Stimulated activated naive CD8-positive, alpha-beta T cell treated with anti-CD3 and anti-CD28 coated beads, Interleukin-15, amount 100 ng/mL, for 72 hours (primary cell): Measurements from ENCODE around the gene DMD.
"Not testable (repeated sequence)": the region's sequence is repeated elsewhere in the genome, so short reads cannot be mapped to it uniquely, and the experiment has no call there.

Experiments used
- ATAC-seq: fragments of 150-1000 bp; cut with Tn5 transposase; 2 replicates; pipeline ENCODE4 v1.10.0; 2021; ENCODE audit warnings: mild to moderate bottlenecking, moderate library complexity
- DNase-seq, 2 donors: peaks; one replicate each; pipeline ENCODE4 v3.0.0; 2021 to 2022
- H3K27ac Mint-ChIP-seq, 2 donors: one replicate each; pipeline ENCODE4 v1.8.0; 2022; ENCODE audit warnings: mild to moderate bottlenecking in 2 of 2, mixed read lengths in 2 of 2, moderate library complexity in 2 of 2
- H3K27me3 Mint-ChIP-seq: one replicate; pipeline ENCODE4 v1.8.0; 2022; ENCODE audit warnings: mixed read lengths
- H3K4me1 Mint-ChIP-seq: one replicate; pipeline ENCODE4 v1.8.0; 2022; ENCODE audit warnings: mild to moderate bottlenecking, mixed read lengths
- H3K4me3 Mint-ChIP-seq, 2 donors: one replicate each; pipeline ENCODE4 v1.8.0; 2022; ENCODE audit warnings: mild to moderate bottlenecking in 2 of 2, mixed read lengths in 2 of 2, moderate library complexity in 1 of 2
- H3K9me3 Mint-ChIP-seq, 2 donors: one replicate each; pipeline ENCODE4 v1.8.0; 2022; ENCODE audit warnings: mixed read lengths in 2 of 2

DMD gene

GRCh38 chrX:33211356-33212260 is at the start of gene DMD:
TSS of gene DMD (minus strand) at chrX:33211549. CDS start at chrX:33211312, 237 bp downstream.
- H3K9me3 Mint-ChIP-seq: no peaks in the 10 kb centered on the region
- no peak within 1 kb of the TSS for H3K4me3 Mint-ChIP-seq
- H3K4me1 Mint-ChIP-seq: no peaks in the 10 kb centered on the region
- H3K27ac Mint-ChIP-seq: no peak within 1 kb of the TSS
- DNase-seq: no peak
- no peaks in the 10 kb centered on the region for H3K27me3 Mint-ChIP-seq
- no peak for ATAC-seq

- H3K27me3 Mint-ChIP-seq: no peaks in the 10 kb centered on the region
- ATAC-seq: no peak
Observed at GRCh38 chrX:33252306-33252825, 41.0 kb upstream of the DMD start.

GRCh38 chrX:33218819-33219218 is 7.5 kb upstream of the DMD start:
- H3K27me3 Mint-ChIP-seq: no peaks in the 10 kb centered on the region
- H3K27ac Mint-ChIP-seq: no peak overlapping the region

More at GRCh38 chrX:33252306-33252825, 41.0 kb upstream of the DMD start:
- Mint-ChIP-seq H3K27ac (no peak overlapping the region), H3K9me3 (no peaks in the 10 kb centered on the region), H3K4me3 (no peak overlapping the region), H3K4me1 (no peaks in the 10 kb centered on the region)
- DNase-seq: no peak

GRCh38 chrX:33210156-33210555 is 1.2 kb downstream of the DMD start:
- Mint-ChIP-seq H3K4me1 (no peaks in the 10 kb centered on the region), H3K27ac (no peak overlapping the region), H3K4me3 (no peak overlapping the region), H3K9me3 (no peaks in the 10 kb centered on the region), H3K27me3 (no peaks in the 10 kb centered on the region)
- DNase-seq (no peak), ATAC-seq (no peak)

More at GRCh38 chrX:33218819-33219218, 7.5 kb upstream of the DMD start:
- no peak overlapping the region for H3K4me3 Mint-ChIP-seq
- ATAC-seq (no peak), DNase-seq (no peak)
- H3K9me3 Mint-ChIP-seq: no peaks in the 10 kb centered on the region
- H3K4me1 Mint-ChIP-seq: no peaks in the 10 kb centered on the region

GRCh38 chrX:33207056-33207455 is 4.3 kb downstream of the DMD start:
- no peaks in the 10 kb centered on the region for H3K27me3 Mint-ChIP-seq
- no peak overlapping the region for H3K27ac Mint-ChIP-seq
- H3K4me1 Mint-ChIP-seq: no peaks in the 10 kb centered on the region
- H3K9me3 Mint-ChIP-seq: peaks cover 0 to 6% of the 10 kb centered on the region in 2 donors
- DNase-seq (no peak), ATAC-seq (no peak)
- no peak overlapping the region for H3K4me3 Mint-ChIP-seq

- peaks cover 0 to 6% of the 10 kb centered on the region in 2 donors for H3K9me3 Mint-ChIP-seq
- no peak for DNase-seq
- H3K4me3 Mint-ChIP-seq: no peak overlapping the region
- no peak for ATAC-seq
- H3K4me1 Mint-ChIP-seq: no peaks in the 10 kb centered on the region
- H3K27ac Mint-ChIP-seq: no peak overlapping the region
- H3K27me3 Mint-ChIP-seq: no peaks in the 10 kb centered on the region
Observed at GRCh38 chrX:33205321-33205720, 6.0 kb downstream of the DMD start.

GRCh38 chrX:33204889-33205288 is 6.5 kb downstream of the DMD start:
- no peaks in the 10 kb centered on the region for H3K4me1 Mint-ChIP-seq
- H3K9me3 Mint-ChIP-seq: peaks cover 0 to 6% of the 10 kb centered on the region in 2 donors
- no peak overlapping the region for H3K27ac Mint-ChIP-seq
- no peaks in the 10 kb centered on the region for H3K27me3 Mint-ChIP-seq
- no peak overlapping the region for H3K4me3 Mint-ChIP-seq
- DNase-seq (no peak), ATAC-seq (no peak)

GRCh38 chrX:33198561-33199279 is 12.6 kb downstream of the DMD start:
- ATAC-seq (no peak), DNase-seq (no peak)
- peaks cover 12 to 14% of the 10 kb centered on the region in 2 donors for H3K9me3 Mint-ChIP-seq
- no peak overlapping the region for H3K27ac Mint-ChIP-seq
- H3K4me3 Mint-ChIP-seq: no peak overlapping the region
- no peaks in the 10 kb centered on the region for H3K4me1 Mint-ChIP-seq
- H3K27me3 Mint-ChIP-seq: no peaks in the 10 kb centered on the region

- Mint-ChIP-seq H3K27me3 (no peaks in the 10 kb centered on the region), H3K4me3 (no peak overlapping the region), H3K27ac (no peak overlapping the region), H3K9me3 (peaks cover 11 to 12% of the 10 kb centered on the region in 2 donors), H3K4me1 (no peaks in the 10 kb centered on the region)
- ATAC-seq (no peak), DNase-seq (no peak)
Observed at GRCh38 chrX:33195698-33196097, 15.7 kb downstream of the DMD start.

GRCh38 chrX:33194876-33195433 is 16.4 kb downstream of the DMD start:
- Mint-ChIP-seq H3K4me3 (no peak overlapping the region), H3K4me1 (no peaks in the 10 kb centered on the region)

GRCh38 chrX:33194289-33194688 is 17.1 kb downstream of the DMD start:
- Mint-ChIP-seq H3K4me3 (no peak overlapping the region), H3K4me1 (no peaks in the 10 kb centered on the region), H3K27me3 (no peaks in the 10 kb centered on the region), H3K27ac (no peak overlapping the region), H3K9me3 (peaks cover 8% of the 10 kb centered on the region in 2 donors)
- DNase-seq (no peak), ATAC-seq (no peak)

More at GRCh38 chrX:33194876-33195433, 16.4 kb downstream of the DMD start:
- Mint-ChIP-seq H3K27ac (no peak overlapping the region), H3K27me3 (no peaks in the 10 kb centered on the region), H3K9me3 (peaks cover 11 to 12% of the 10 kb centered on the region in 2 donors)
- DNase-seq: no peak
- no peak for ATAC-seq

GRCh38 chrX:33190016-33190415 is 21.3 kb downstream of the DMD start:
- DNase-seq: no peak
- no peak overlapping the region for H3K27ac Mint-ChIP-seq
- no peak for ATAC-seq

GRCh38 chrX:33188881-33189280 is 22.5 kb downstream of the DMD start:
- no peaks in the 10 kb centered on the region for H3K9me3 Mint-ChIP-seq
- H3K27ac Mint-ChIP-seq: no peak overlapping the region
- no peaks in the 10 kb centered on the region for H3K27me3 Mint-ChIP-seq
- no peak for DNase-seq
- H3K4me3 Mint-ChIP-seq: no peak overlapping the region
- H3K4me1 Mint-ChIP-seq: no peaks in the 10 kb centered on the region
- no peak for ATAC-seq

More at GRCh38 chrX:33190016-33190415, 21.3 kb downstream of the DMD start:
- H3K9me3 Mint-ChIP-seq: no peaks in the 10 kb centered on the region
- no peaks in the 10 kb centered on the region for H3K27me3 Mint-ChIP-seq
- H3K4me3 Mint-ChIP-seq: no peak overlapping the region
- H3K4me1 Mint-ChIP-seq: no peaks in the 10 kb centered on the region

- no peak for DNase-seq
- no peak overlapping the region for H3K27ac Mint-ChIP-seq
- no peak overlapping the region for H3K4me3 Mint-ChIP-seq
- ATAC-seq: no peak
- no peaks in the 10 kb centered on the region for H3K4me1 Mint-ChIP-seq
- H3K9me3 Mint-ChIP-seq: no peaks in the 10 kb centered on the region
- H3K27me3 Mint-ChIP-seq: no peaks in the 10 kb centered on the region
Observed at GRCh38 chrX:33188286-33188685, 23.1 kb downstream of the DMD start.

- H3K9me3 Mint-ChIP-seq, H3K4me3 Mint-ChIP-seq, H3K4me1 Mint-ChIP-seq, ATAC-seq, H3K27me3 Mint-ChIP-seq, H3K27ac Mint-ChIP-seq, DNase-seq: not testable (repeated sequence)
Observed at GRCh38 chrX:33184803-33185202, 26.5 kb downstream of the DMD start.
